Measurements from ENCODE around the gene NDUFS1. TPM values are rescaled to one million over a fixed set of nuclear protein-coding genes. Genes with fewer than 3 reads are reported as not detected.
"Not testable (repeated sequence)": the region's sequence is repeated elsewhere in the genome, so short reads cannot be mapped to it uniquely, and the experiment has no call there.

The NDUFS1 gene
- total RNA-seq, 2 experiments from 2014 or later, result 81.2 to 89.3 TPM

DNA sequence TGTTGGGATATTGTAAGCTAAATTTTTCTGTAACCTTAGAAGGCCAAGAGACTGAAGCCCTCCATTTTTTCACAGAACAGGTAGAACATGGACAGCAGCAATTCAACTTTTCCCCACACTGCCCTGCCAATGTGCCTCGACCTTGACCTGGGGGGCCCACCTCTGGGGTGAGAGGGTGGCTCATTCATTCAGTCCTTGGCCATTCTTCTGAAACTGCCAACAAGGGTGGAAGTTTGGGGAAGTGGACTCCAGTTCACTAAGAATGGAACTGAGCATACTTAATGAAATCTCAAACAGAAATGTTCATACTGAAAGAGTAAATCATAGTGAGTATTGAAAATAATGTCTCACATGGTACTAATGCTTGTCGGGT, 1.5 kb upstream of the NDUFS1 start:
- ChIA-PET CTCF (interaction anchor here (1.2 kb wide), 1 partner anchor 74 kb away, joined by 4 read pairs; the partner anchor contains the start of gene INO80D), POLR2A (interaction anchor here (0.7 to 2.3 kb wide), 7 partner anchors 9 to 81 kb away, joined by 3 to 12 read pairs (median 3); partner anchors contain the start of gene INO80D)
- Mint-ChIP-seq H3K9me3 (no peaks in the 10 kb centered on the region), H3K4me3 (peak overlapping the region; percentile 75), H3K27me3 (no peaks in the 10 kb centered on the region), H3K4me1 (ENCODE audit: low read depth) (peaks cover 48% of the 10 kb centered on the region), H3K27ac (peak overlapping the region; percentile 98), H3K36me3 (ENCODE audit: low read depth) (peaks cover 59% of the 10 kb centered on the region)
- intact Hi-C loops (cut with micrococcal nuclease), result no loop called here
- TF ChIP-seq, protein P1, sequence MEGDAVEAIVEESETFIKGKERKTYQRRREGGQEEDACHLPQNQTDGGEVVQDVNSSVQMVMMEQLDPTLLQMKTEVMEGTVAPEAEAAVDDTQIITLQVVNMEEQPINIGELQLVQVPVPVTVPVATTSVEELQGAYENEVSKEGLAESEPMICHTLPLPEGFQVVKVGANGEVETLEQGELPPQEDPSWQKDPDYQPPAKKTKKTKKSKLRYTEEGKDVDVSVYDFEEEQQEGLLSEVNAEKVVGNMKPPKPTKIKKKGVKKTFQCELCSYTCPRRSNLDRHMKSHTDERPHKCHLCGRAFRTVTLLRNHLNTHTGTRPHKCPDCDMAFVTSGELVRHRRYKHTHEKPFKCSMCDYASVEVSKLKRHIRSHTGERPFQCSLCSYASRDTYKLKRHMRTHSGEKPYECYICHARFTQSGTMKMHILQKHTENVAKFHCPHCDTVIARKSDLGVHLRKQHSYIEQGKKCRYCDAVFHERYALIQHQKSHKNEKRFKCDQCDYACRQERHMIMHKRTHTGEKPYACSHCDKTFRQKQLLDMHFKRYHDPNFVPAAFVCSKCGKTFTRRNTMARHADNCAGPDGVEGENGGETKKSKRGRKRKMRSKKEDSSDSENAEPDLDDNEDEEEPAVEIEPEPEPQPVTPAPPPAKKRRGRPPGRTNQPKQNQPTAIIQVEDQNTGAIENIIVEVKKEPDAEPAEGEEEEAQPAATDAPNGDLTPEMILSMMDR (IDR thresholded peaks at IDR 0.05), result no peak
- ATAC-seq (no peak), DNase-seq (peak; percentile 12)

DNA sequence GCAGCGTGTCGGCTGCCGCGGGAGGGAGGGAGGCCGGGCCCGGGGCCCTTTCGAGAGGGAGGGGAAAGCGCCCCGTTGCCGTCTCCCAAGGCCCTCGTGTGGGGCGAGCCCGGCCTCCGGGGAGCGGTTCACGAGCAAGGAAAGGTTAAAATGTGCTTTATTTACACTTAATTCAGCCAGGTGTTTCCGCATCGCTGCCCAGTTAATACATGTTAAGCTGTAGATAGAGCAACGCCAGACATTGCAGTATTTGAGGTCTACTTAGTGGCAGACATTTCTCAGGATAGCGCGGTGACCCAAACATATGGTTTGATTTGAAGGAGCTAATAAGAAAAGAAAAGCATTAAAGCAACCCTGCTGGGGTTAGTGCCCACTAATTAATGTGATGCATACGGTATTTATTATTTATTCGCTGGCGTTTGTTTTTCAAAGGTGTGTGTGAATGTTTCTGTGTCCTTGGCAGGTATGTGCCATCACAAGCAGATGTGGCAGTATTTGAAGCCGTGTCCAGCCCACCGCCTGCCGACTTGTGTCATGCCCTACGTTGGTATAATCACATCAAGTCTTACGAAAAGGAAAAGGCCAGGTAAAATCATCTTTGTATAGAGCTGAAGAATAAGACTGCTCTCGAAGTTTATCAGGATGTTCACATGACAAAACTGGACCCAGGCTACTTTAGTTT, 1.0 kb upstream of the NDUFS1 start:
- DNase-seq (peak; percentile 16), ATAC-seq (peak; percentile 35)
- CTCF ChIA-PET, result interaction anchor here (1.2 kb wide), 1 partner anchor 74 kb away, joined by 4 read pairs; the partner anchor contains the start of gene INO80D
- H3K36me3 Mint-ChIP-seq (ENCODE audit: low read depth), result peaks cover 57% of the 10 kb centered on the region
- intact Hi-C loops (cut with micrococcal nuclease), result no loop called here
- H3K4me1 Mint-ChIP-seq (ENCODE audit: low read depth), result peaks cover 48% of the 10 kb centered on the region
- H3K4me3 Mint-ChIP-seq, result peak overlapping the region; percentile 75
- no peaks in the 10 kb centered on the region for H3K9me3 Mint-ChIP-seq
- TF ChIP-seq, protein P1 (IDR thresholded peaks at IDR 0.05), result no peak
- POLR2A ChIA-PET, result interaction anchor here (0.7 to 2.3 kb wide), 6 partner anchors 15 to 81 kb away, joined by 3 to 12 read pairs (median 4); partner anchors contain the start of gene INO80D
- peak overlapping the region; percentile 98 for H3K27ac Mint-ChIP-seq
- H3K27me3 Mint-ChIP-seq, result no peaks in the 10 kb centered on the region

DNA sequence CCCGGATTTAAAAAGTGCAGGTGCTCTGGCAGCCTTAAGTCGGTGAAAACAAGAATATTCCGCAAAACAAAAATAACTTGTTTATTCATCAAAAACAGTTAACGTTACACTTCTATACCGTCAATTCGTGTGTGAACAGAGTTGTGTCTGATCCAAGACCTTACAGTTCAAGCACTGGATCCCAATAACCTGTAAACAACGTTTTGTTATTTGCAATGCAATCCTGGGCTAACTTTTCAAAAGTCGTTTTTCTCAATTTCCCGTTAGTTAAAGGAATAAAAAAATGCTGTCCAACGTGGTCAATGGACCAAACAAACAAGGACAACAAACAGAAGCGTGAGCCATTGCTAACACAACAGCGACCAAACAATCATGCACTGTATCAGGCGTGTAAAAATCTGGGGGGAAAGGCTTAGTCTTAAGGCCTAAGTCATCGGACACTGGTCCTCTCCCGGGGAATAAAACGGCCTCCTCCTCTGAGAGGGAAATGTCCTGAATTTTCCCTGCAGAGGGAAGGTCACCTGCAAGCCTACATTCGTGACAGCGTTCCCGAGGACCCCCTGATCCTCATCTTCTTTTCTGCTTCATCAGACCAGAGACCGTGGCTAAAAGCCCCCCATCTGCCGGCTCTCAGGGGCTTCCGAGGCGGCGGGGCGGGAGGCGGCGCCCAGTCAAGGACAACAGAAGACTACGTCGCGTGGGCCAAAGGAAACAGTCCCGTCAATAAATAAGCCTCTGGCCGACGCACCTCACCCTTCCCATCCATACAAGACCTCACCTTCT, 490 bp downstream of the NDUFS1 start:
- TF ChIP-seq, protein P1 (IDR thresholded peaks at IDR 0.05), result no peak
- Mint-ChIP-seq H3K4me1 (ENCODE audit: low read depth) (peaks cover 50% of the 10 kb centered on the region), H3K27me3 (no peaks in the 10 kb centered on the region), H3K9me3 (no peaks in the 10 kb centered on the region), H3K4me3 (peak overlapping the region; percentile 75), H3K36me3 (ENCODE audit: low read depth) (peaks cover 54% of the 10 kb centered on the region), H3K27ac (peak overlapping the region; percentile 98)
- ChIA-PET CTCF (no interaction called here), POLR2A (no interaction called here)
- ATAC-seq (peak; percentile 9), DNase-seq (no peak)
- intact Hi-C loops (cut with micrococcal nuclease), result loop anchor here (2.0 kb wide), 1 partner anchor 72 kb away; the partner anchor contains the start of gene INO80D

DNA sequence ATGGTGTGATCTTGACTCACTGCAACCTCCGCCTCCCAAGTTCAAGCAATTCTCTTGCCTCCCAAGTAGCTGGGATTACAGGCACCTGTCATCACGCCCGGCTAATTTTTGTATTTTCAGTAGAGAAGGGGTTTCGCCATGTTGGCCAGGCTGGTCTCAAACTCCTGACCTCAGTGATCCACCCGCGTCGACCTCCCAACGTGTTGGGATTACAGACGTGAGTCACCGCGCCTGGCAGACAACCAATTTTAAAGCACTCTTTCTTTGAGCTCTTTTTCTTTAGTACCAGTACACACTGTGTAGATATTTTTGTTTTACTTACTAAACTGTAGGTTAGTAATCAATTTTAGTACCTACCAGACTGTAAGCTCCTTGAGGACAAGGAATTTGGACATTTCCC, 2.2 kb downstream of the NDUFS1 start:
- POLR2A ChIA-PET, result interaction anchor here (1.1 to 1.5 kb wide), 2 partner anchors 20 to 68 kb away, joined by 3 read pairs; no protein-coding TSS in a partner anchor
- ATAC-seq; H3K27me3 Mint-ChIP-seq; H3K27ac Mint-ChIP-seq; intact Hi-C loops (cut with micrococcal nuclease); CTCF ChIA-PET; H3K9me3 Mint-ChIP-seq; DNase-seq: not testable (repeated sequence)
- Mint-ChIP-seq H3K4me1 (ENCODE audit: low read depth) (peaks cover 33% of the 10 kb centered on the region), H3K36me3 (ENCODE audit: low read depth) (peaks cover 37% of the 10 kb centered on the region), H3K4me3 (peak overlapping the region; percentile 75)

DNA sequence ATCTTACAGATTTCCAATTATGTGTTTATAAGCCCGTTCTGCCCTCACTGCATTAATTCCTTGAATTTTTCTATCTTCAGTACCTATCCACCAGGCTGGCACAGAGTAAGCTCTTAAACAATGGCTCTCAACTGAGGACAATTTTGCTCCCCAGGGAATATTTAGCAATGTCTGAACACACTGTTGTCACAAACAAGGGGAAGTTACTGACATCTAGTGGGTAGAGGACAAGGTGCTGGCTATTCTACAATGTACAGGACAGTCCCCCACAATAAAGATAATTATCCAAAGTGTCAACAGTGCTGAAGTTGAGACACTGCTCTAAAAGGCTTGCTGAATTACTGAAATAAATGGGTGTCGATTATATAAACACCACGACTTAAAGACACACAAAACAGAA, 5.0 kb downstream of the NDUFS1 start:
- no peaks in the 10 kb centered on the region for H3K9me3 Mint-ChIP-seq
- no peak overlapping the region for H3K27ac Mint-ChIP-seq
- no peak overlapping the region for H3K4me3 Mint-ChIP-seq
- POLR2A ChIA-PET, result interaction anchor here (0.7 kb wide), 1 partner anchor 204 kb away, joined by 3 read pairs; no protein-coding TSS in a partner anchor
- ATAC-seq (no peak), DNase-seq (no peak)
- TF ChIP-seq, protein P1 (IDR thresholded peaks at IDR 0.05), result no peak
- peaks cover 28% of the 10 kb centered on the region for H3K4me1 Mint-ChIP-seq (ENCODE audit: low read depth)
- no peaks in the 10 kb centered on the region for H3K27me3 Mint-ChIP-seq
- peaks cover 26% of the 10 kb centered on the region for H3K36me3 Mint-ChIP-seq (ENCODE audit: low read depth)
- intact Hi-C loops (cut with micrococcal nuclease), result no loop called here
- CTCF ChIA-PET, result no interaction called here
